GM12873 (cell line): ENCODE data around the gene EDIL3.

ENCODE experiments used
- CTCF ChIP-seq: IDR thresholded peaks from 2 replicates; pipeline ENCODE4 v1.5.1; 2012; ENCODE audit warnings: low read depth, mild to moderate bottlenecking, moderate library complexity, low read length, control low read depth; ENCODE audit not compliant: insufficient read depth; ENCODE audit errors: missing control alignments

The EDIL3 gene

GRCh38 chr5:84384604-84385575 lies at the start of gene EDIL3:
Gene EDIL3, minus strand, starts transcription at chr5:84384880. Its CDS starts 506 bp downstream, at chr5:84384374.
- TF ChIP-seq CTCF, result no peak

- TF ChIP-seq CTCF, result no peak
Observed at GRCh38 chr5:84433461-84433860, 48.8 kb upstream of the EDIL3 start.

GRCh38 chr5:84430863-84431663 lies 46.4 kb upstream of the EDIL3 start:
- TF ChIP-seq CTCF, result no peak

GRCh38 chr5:84430079-84430478 lies 45.4 kb upstream of the EDIL3 start:
- no peak for TF ChIP-seq CTCF

- no peak for TF ChIP-seq CTCF
Observed at GRCh38 chr5:84425365-84425881, 40.7 kb upstream of the EDIL3 start.

- no peak for TF ChIP-seq CTCF
Observed at GRCh38 chr5:84419742-84420141, 35.1 kb upstream of the EDIL3 start.
